GM12865 (cell line): ENCODE data around the gene ADAT2.

Experiments used
- DNase-seq: peaks from one replicate; pipeline ENCODE4 v3.0.0; 2010; ENCODE audit warnings: low read depth
- H3K4me3 ChIP-seq: 2 replicates; pipeline ENCODE4 v1.5.1; 2011; ENCODE audit warnings: mild to moderate bottlenecking, low read depth, low read length, control low read depth
- CTCF ChIP-seq: IDR thresholded peaks from 2 replicates; pipeline ENCODE4 v1.5.1; 2011; ENCODE audit warnings: low read length, control low read depth, low read depth, inconsistent platforms; ENCODE audit not compliant: insufficient read depth; ENCODE audit errors: missing control alignments

ADAT2 gene

DNA sequence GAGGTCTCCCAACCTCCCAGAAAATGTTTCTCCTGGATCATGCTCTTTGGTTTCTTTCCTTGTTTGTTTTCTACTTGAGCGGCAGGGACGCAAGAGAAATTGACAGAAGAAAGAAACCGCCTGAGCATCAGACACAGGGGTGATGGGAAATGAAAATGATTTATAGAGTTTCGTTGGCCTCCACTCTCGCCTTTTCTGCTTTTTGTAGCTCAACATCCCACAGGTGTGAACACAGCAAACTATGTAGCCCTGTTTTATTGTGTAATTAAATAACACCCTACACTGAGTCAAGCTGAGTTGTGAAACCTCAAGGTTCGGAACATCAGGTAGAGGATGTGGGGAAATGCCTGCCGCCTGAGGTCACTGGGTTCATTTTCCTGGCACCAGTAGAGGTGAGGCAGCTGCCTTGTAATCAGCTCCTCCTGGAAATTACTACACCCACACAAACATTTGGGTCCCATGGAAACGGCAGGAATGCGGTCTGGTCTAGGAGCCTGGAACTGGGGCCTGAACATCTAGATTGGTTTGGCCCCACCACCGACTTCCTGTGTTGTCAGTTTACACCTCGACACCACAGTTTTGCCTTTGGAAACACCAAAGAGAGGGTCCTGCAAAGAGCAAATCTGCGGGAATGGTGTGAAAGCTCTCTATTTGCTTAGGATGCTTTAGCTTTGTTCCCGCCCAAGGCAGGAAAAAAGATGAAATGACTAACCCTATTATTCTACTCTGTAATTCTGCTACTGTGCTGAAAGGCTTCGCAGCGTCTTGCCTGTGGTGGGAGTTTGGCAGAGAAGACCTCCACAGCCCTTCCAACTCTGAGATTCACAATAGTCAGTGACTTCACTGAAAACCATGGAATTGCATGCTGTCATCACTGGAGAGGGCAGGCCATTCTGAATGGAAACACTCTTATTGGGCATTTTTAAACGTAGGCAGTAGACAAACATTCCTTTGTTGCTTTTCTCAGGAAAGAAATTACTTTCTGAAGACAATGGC lies 53.0 kb downstream of the ADAT2 start:
- no peak for DNase-seq
- no peak overlapping the region for H3K4me3 ChIP-seq
- TF ChIP-seq CTCF: no peak

- no peak for TF ChIP-seq CTCF
- no peak for DNase-seq
- no peak overlapping the region for H3K4me3 ChIP-seq
These were observed 53.8 kb downstream of the ADAT2 start for GRCh38 chr6:143396497-143397226.

GRCh38 chr6:143395699-143396098 lies 54.8 kb downstream of the ADAT2 start:
- DNase-seq: no peak
- H3K4me3 ChIP-seq: no peak overlapping the region

GRCh38 chr6:143394389-143394788 lies 56.1 kb downstream of the ADAT2 start:
- no peak for DNase-seq
- TF ChIP-seq CTCF: no peak
- H3K4me3 ChIP-seq: no peak overlapping the region

More at GRCh38 chr6:143395699-143396098, 54.8 kb downstream of the ADAT2 start:
- TF ChIP-seq CTCF: no peak

DNA sequence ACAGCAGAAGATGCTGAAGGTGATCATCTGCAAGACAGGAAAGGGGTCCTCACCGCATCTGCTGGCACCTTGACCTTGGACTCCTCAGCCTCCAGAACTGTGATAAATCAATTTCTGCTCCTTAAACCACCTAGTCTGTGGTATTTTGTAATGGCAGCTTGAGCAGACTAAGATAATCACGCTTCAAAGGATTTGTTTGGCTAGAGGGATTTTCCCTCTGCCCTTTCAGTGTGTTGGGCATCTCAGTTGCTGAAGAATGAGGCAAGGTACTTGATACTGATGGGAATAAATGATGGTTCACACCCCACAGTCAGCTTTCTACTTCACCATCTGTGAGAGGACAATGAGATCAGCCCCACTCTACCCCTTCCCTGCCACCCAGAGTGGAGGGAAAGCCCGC lies 60.2 kb downstream of the ADAT2 start:
- DNase-seq: no peak
- TF ChIP-seq CTCF: no peak
- no peak overlapping the region for H3K4me3 ChIP-seq

DNA sequence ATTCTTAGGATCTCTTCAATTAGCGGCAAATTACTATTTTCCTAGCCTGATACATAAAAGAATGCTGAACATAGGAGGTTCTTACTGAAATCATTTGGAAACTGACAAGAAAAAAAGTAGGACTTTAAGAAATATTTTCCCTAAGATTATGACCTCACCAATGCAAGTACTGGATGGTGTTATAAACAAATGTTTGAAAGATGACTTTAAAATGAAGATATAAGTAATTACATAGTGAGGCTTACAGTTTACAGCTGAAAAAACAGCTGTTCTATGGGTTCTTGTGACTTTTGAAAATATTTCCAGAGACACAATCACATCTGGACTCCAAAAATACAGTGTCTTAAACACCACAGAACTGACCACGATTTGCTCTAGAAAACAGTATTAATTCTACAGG lies 64.9 kb downstream of the ADAT2 start:
- H3K4me3 ChIP-seq: no peak overlapping the region
- no peak for DNase-seq
- no peak for TF ChIP-seq CTCF
